NT2/D1 (cell line): ENCODE data around the gene ZNF653.

Experiments used
- SUZ12 ChIP-seq: IDR thresholded peaks from 2 replicates; pipeline ENCODE4 v1.6.1; 2011; ENCODE audit not compliant: insufficient read length, insufficient read depth; ENCODE audit errors: extremely low read depth
- ZNF274 ChIP-seq: IDR thresholded peaks from 2 replicates; pipeline ENCODE4 v1.6.1; 2011; ENCODE audit warnings: mild to moderate bottlenecking, low read depth, low read length

DNA sequence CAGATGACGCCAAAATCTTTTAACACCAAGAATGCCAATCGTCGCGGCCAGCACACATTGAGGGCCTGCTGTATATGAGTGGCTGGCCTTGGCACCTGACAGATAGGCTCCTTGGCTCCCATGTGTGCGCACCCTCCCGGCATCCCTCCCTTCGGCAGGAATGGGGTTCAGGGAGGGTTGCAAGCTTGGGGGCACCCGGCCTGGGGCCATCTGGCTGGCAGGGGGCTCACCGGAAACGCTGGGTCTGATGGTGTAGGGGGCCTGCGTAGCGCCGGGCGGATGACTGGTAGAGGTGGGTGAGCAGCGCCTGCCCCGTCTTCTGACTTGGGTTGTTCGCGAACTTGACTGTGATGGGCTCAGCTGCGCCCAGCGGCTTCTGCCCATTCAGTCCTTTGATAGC is 47.8 kb downstream of the ZNF653 start:
- TF ChIP-seq ZNF274 (no peak), SUZ12 (no peak)
